Retinal pigment epithelial cell (primary cell): ENCODE results near the gene PALS1.
A peak's percentile ranks its signal among the peaks of the same experiment; 100 is the strongest.

ENCODE experiments used
- DNase-seq: peaks from one replicate; pipeline ENCODE4 v3.0.0-alpha.2; 2010; ENCODE audit warnings: low read depth
- H3K4me3 ChIP-seq: 2 replicates; pipeline ENCODE4 v1.5.1; 2011; ENCODE audit warnings: mild to moderate bottlenecking, low read length, control low read depth, moderate library complexity
- CTCF ChIP-seq: conservative IDR thresholded peaks from 2 replicates; pipeline ENCODE4 v1.5.1; 2011; ENCODE audit warnings: low read depth, low read length, control low read depth, inconsistent platforms

The PALS1 gene

DNA sequence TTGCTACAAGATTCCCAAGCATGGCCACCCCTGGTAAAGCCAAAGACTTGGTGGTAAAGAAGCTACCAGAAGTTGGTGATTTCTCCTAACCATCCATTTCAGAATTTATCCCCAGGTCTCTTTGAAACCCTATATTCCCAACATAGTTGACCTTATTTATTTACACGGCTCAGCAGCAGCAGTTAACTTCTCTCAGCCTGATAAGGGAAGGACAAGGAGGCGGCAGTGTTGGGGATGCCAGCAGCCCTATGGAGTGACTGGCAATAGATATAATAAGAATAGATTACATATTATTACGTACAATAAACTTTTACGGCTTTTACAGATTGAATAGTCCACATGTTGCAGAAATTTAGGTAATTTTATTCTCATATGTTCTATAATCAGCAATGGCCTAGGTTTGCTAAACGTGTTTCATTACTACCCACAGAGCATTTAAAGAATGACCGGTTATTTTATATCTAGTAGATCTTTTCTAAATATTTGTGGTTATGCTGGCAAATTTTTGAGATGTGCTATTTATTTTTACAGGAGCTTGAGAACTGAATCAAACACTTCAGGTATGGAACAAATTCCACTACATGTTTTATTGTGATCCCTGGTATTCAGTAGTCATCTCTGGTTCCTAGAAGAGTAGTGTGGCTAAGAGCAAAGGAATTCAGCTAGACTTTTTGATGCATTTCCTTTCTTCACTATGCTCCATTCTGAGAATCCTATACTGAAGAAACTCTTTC, 19.8 kb upstream of the PALS1 start:
- TF ChIP-seq CTCF, result no peak
- peak; percentile 29 for DNase-seq
- no peak overlapping the region for H3K4me3 ChIP-seq

GRCh38 chr14:67221982-67222328, 19.3 kb upstream of the PALS1 start:
- no peak for TF ChIP-seq CTCF
- no peak overlapping the region for H3K4me3 ChIP-seq
- no peak for DNase-seq

GRCh38 chr14:67225523-67225922, 15.7 kb upstream of the PALS1 start:
- no peak overlapping the region for H3K4me3 ChIP-seq
- no peak for TF ChIP-seq CTCF
- DNase-seq, result no peak

- H3K4me3 ChIP-seq, result no peak overlapping the region
- no peak for TF ChIP-seq CTCF
- DNase-seq, result no peak
Measured at GRCh38 chr14:67228325-67228984, 12.8 kb upstream of the PALS1 start.

DNA sequence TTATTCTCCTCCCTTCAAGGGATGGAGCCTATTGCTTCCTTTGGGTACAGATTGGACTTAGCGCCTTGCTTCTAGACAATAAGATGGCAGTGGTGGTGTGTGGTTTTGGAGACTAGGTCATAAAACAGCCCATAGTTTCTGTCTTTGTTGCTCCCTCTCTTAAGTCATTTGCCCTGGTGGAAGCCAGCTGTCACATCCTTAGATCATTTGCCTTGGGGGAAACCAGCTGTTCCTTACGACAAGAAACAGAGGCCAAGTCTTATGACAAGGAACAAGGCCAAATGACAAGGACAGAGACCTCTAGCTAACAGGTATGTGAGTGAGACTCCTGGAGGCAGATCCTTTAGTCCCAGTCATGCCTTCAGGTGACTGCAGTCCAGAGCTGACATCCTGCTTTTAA, 9.2 kb upstream of the PALS1 start:
- no peak overlapping the region for H3K4me3 ChIP-seq
- DNase-seq, result no peak
- TF ChIP-seq CTCF, result no peak

DNA sequence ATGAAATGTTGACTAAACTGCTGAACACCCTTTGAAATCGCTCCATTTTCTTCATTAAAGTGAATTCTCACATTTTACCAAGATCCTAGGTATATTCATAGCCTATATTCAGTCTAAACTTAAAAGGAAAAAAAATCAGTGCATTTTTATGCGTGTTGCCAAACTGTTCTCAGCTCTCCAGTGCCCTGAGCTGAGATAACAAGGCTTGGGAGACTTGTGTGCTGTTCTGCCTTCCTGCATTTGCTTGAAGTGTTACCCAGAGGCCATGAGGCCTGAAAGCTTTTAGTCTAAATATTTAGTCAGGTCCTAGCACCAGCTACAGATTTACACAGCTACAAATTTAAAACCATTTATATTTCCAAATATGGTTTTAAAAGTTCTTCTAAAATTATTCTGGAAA, 8.6 kb upstream of the PALS1 start:
- TF ChIP-seq CTCF, result no peak
- no peak for DNase-seq
- no peak overlapping the region for H3K4me3 ChIP-seq

DNA sequence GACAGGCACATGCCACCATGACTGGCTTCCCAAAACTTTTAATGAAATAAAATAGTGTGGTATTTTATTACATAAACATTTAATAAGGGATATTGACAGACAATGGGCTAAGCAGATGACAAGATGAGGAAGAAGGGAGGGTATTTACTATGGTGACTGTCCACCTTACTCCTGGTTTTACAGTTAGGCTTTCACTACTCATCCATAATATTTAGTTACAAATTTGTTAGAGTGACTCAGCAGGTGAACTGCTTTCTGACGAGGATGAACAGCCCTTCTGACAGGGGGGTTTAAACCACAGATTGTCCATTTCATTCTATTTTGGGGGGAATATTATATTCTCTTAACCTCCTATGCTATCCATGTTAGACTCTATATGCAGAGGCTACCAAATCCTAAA, 3.6 kb upstream of the PALS1 start:
- no peak for DNase-seq
- no peak overlapping the region for H3K4me3 ChIP-seq
- no peak for TF ChIP-seq CTCF
